HG03103 (cell line): ENCODE data around the gene PRKCA.

ENCODE experiments used
- ATAC-seq: cut with Tn5 transposase; IDR thresholded peaks from one replicate; pipeline ENCODE4 v1.9.1; 2021; ENCODE audit warnings: low read depth; ENCODE audit not compliant: unreplicated experiment

PRKCA gene

GRCh38 chr17:66406701-66407644 lies 104.6 kb downstream of the PRKCA start:
- no peak for ATAC-seq

DNA sequence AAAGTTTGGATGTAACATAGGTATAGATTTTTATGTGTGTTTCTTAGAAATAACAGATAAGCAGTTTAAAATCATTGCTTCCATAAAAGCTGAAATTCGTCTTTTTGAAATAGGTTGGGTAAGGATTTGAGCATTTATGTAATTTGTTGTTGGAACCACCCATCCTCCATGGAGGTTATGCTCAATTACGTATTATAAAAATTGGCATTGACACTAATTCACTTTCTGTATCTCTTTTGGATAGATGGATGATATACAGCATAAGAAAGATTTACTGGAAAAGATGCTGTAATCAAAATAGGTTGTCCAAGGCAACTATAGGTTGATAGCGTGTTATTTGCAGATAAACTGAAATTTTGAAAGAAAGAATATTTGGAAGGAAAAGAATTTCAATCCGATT lies 105.5 kb downstream of the PRKCA start:
- no peak for ATAC-seq

DNA sequence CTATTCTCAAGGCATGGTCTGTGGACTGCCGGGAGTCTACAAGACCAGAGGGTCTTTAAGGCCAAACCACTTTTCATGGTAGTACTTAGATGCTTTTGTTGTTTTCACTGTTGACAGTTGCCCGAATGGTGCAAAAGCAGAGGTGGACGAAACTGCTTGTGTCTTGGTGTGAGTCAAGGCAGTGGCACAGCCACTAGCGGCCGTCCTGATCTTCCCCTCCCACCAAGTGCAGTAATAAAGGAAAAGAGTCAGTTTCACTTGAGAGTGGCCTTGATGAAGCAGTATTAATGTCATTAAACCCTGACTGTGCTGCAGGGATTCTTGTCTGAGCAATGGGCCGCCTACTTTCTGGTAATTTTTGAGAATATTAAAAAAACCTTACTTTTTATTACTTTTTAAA lies 109.1 kb downstream of the PRKCA start:
- no peak for ATAC-seq

DNA sequence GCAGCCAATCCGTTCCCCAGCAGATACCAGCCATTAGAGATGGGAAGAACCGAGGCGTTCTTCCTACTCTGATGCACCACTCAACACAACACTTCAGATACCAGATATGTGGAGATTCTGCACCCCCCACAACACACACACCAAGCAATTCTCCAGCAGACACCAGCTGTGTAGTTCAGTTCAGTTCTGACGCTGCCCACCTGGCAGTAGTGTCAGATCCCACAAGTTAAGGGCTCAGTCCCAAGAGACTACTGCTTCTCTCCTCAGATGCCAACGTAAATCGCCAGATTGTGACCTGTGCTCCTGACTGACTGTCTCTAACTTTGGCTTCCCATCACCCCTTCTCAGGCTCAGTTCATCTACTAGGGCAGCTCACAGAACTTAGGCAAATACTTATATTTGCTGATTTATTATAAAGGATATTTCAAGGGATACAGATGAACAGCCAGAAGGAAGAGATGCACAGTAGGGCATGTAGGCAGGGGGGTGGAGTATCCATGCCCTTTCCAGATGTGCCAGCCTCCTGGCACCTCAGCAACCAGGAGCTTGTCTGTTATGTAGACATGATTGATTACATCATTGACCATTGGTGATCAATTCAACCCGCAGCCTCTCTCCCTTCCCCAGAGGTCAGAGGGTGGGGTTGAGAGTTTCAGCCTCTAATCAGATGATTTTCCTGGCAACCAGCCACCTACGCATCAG lies 110.6 kb downstream of the PRKCA start:
- ATAC-seq, result no peak

DNA sequence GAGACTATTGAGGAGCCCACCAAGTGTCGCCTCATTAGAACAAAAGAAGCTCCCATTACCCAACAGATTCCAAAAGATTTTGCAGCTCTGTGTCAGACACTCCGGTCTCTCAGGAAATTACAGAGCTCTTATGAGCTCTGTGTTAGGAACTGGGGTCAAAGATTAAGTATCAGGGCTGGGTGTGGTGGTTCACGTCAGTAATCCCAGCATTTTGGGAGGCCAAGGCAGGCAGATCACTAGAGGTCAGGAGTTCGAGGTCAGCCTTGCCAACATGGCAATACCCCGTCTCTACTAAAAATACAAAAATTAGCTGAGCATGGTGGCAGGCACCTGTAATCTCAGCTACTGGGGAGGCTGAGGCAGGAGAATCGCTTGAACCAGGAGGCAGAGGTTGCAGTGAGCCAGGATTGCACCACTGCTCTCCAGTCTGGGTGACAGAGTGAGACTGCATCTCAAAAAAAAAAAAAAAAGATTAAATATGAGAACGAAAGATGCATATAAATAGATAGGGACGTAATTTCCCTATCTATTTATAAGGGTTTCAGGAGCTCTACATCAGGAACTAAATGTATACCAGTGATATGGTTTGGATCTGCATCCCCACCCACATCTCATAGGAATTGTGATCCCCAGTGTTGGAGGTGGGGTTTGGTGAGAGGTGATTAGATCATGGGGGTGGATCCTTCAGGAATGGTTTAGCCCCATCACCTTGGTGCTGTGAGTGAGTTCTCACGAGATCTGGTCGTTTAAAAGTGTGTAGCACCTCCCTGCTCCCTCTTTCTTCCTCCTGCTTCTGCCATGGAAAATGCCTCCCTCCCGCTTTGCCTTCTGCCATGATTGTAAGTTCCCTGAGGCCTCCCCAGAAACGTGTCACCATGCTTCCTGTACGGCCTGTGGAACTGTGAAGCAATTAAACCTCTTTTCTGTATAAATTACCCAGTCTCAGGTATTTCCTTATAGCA lies 111.4 kb downstream of the PRKCA start:
- ATAC-seq, result no peak

GRCh38 chr17:66414561-66415175 lies 112.3 kb downstream of the PRKCA start:
- ATAC-seq, result no peak

- ATAC-seq, result no peak
Measured at GRCh38 chr17:66415366-66416206, 113.2 kb downstream of the PRKCA start.

DNA sequence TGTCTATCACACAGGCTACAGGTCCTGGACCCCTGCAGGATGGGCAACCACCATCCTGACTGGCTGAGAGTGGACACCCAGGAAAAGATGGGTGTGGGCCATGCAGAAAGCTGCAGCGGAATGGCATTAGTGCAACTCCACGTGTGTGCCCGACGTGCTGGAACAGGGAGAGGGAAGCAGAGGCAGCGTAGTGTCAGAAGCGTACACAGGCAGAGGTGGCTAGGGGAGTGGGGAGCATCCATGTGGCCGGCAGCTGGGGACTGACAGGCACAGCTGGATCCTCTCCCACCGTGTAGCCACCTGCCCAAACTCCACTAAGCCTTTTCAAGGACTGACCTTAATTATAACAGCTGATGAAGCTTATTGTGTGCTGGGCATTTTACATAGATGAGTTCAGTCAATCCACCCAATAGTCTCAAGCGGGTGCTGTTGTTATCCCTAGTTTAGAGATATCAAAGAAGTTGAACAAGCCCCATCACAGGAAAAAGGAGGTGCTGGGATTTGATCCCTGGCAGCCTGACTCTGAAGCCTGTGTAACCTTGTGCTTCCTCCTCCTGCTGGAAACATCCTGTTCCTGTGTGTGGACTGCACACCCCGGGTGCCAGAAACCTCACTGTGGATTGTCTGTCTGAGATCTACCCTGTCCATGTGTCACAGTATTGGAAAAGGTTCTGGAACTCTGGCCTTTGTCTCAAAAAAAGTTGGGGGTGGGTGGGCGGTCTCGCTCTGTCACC lies 114.0 kb downstream of the PRKCA start:
- ATAC-seq, result no peak

DNA sequence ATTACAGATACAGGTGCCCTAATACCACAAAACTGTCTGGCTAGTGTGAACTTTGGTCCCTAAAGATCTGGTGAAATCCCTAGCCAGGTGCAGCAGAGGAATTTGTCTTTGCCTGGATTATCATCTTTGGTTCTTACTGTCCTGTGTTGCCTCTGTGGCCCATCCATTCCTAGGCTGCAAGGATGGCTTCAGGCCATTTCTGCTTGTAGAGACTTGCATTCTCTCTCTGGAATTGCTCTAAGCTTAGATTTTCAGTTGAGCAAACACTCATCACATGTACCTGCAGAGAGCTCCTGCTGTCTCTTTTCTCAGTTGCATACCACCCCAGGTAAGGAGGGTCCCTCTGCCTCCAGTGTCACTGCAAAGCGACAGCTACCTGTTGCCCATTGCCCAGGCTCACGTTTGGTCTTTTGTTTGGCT lies 114.9 kb downstream of the PRKCA start:
- no peak for ATAC-seq

- no peak for ATAC-seq
Measured at GRCh38 chr17:66420961-66421371, 118.6 kb downstream of the PRKCA start.

- no peak for ATAC-seq
Measured at GRCh38 chr17:66422186-66422585, 119.8 kb downstream of the PRKCA start.

DNA sequence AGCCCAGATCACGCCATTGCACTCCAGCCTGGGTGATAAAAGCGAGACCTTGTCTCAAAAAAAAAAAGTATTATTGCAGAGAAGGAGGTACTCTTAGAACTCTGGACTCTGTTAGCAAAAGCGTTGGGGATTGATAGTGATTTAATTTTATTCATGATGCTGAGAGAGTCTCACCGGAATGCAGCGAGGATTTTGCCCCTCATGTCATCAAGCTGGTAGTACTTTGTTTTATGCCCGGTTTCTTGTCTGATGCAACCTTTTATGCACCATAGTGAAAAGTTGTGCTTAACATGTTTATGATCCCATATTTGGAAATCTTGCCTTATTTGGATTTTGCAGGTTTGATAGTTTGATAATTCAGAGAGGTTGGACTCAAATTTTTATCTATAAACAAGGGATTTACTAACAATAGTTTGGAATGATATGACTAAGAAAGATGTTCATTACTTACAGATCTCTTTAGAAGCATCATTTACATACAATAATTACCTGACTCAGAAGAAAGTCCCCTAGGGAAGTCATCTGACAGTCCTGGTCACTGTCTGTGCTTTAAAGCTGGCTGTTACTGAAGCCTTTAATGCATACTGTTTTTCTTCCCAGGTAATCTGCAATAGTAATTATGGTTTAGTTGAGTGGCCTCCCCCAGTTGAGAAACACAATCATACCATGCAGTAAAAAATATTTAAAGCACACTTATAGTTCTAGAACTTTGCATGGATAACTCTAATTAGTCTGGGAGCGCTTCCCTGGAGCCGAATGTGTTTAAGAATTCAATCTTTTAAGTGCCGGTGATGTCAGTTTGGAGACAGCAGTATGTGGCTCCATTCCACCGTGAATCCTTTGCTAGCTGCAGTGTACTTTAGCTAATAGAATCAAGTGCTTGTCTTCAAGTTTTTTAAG lies 120.9 kb downstream of the PRKCA start:
- ATAC-seq, result no peak

DNA sequence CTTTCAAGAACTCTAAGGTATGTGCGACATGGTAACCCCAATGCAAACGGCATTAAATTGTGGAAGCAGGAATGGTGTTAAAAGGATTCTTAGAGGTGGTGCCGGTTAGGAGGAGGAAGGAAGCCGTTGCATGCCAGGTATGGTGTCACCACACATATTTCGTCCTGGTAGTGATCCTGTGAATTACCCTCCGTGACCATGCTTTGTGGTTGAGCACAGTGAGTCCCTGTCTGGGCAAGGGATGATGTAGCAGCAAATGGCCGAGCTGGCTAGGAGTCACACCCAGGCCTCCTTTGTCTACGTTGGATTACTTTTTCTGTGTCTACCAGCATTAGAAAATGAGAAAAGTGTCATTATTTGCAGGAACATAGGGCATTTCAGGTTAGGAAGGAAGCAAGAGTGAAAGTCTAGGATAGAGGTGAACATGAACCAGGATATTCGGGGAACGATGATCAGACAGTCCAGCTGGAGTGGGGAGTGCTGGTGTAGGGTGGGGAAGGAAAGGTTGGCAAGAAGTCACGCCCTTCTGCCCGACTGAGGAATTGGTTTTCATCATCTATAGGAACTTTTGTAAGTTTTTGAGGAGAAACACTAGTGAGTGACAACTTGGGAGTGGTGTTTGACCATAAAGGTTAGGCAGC lies 123.5 kb downstream of the PRKCA start:
- no peak for ATAC-seq

DNA sequence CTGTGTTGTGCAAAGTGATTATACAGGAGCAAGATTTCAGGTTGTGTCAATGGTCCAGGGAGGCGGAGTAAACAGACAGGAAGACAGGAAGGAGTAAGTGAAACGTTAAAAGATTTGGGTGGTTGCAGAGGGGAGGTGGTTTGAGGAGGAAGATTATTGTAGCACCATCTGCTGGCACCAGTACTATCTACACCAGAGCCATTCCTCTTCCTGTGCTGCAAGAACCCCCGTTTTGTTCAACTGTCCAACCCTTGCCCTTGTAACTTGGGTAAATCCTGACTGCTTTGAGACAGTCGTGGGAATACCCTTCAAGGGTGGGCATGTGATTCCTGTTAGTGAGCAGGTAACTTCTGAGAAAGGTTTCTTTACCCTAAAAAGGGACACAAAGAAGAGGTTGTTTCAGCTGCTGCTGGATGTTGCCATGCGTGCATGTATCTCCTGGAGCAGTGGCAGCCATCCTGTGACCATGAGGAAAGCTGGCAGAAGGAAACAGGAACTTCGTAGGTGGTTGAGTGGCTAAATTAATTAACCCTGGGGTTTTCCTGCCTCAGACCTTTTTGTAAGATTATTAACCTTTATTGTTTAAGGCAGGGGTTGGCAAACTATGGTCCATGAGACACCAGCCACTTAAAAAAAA lies 124.1 kb downstream of the PRKCA start:
- ATAC-seq, result no peak

DNA sequence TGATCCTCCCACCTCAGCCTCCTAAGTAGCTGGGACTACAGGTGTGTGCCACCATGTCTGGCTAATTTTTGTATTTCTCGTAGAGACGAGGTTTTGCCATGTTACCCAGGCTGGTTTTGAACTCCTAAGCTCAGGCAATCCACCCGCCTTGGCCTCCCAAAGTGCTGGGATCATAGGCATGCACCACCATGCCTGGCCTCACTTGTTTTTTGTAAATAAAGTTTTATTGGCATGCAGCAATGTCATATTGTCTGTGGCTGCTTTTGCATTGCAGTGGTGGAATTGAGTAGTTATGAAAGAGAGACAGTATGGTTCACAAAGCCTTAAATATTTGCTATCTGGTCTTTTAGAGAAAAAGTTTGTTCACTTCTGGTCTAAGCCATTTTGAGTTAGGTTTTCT lies 124.7 kb downstream of the PRKCA start:
- no peak for ATAC-seq

DNA sequence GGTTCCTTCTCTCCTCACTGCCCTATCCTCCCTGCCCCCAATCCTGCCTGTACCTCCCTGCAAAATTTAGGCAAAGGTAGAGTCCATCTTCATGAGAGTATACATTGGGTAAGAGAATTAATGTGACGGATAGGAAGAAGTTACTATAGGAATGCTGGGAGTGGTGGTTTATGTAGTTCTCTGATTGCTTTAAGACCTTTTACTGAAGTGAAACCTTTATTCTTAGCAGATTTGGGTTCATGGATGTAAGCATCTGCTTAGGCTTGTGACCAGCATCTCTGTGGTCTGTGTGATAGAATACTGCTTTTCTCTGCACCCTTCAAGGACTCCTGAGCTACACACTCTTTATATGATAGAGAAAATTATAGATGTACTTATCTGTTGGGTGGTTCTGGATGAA lies 127.3 kb downstream of the PRKCA start:
- no peak for ATAC-seq
